ENCODE results near the gene SLC22A3. TPM values are rescaled to one million over a fixed set of nuclear protein-coding genes. Genes with fewer than 3 reads are reported as not detected.

The SLC22A3 gene
- polyA plus RNA-seq, 1 of the 3 experiments (the other 2 are of a cell fraction): not detected

DNA sequence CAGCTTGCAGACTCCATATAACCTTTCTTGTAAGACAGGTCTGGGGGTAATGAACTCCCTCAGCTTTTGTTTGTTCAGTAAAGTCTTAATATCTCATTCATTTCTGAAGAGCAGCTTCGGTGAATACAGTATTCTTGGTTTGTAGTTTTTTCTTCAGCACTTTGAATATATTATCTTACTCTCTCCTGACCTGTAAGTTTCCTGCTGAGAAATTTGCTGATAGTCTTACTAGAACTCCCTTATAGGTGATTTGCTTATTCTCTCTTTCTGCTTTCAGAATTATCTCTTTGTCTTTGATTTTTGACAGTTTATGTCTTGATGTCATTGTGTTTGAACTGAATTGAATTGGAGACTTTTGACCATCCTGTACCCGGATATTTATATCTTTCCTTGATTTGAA, 35.3 kb upstream of the SLC22A3 start (continued):
- TF ChIP-seq TAF1 (IDR thresholded peaks at IDR 0.05; ENCODE audit: borderline replicate concordance, low read depth, low read length) (no peak), FOXM1 (IDR thresholded peaks at IDR 0.05; ENCODE audit: low read depth) (no peak), REST (IDR thresholded peaks at IDR 0.05; ENCODE audit: low read depth, low read length) (no peak), YY1 (IDR thresholded peaks at IDR 0.05; ENCODE audit: low read depth) (no peak), MXI1 (IDR thresholded peaks at IDR 0.05; ENCODE audit: low read depth, low read length) (no peak), CHD2 (IDR thresholded peaks at IDR 0.05; ENCODE audit: low read length, partially characterized antibody) (no peak)

DNA sequence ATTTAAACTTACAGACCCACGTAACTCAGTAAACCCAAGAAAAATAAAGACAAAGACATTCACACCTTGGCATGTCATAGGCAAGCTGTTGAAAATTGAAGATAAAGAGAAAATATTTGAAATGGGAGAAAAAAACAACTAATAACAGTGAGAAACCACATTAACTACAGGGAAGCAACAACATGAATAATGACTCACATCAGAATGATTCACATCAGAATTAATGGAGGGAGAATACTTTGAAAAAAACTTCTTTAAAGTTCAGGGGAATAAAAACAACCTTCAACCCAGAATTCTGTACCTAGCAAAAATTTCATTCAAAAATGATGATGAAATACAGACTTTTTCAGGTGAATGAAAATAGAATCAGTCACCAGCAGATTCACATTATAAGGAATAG, 32.9 kb upstream of the SLC22A3 start:
- Histone ChIP-seq H4K20me1 (ENCODE audit: insufficient read depth) (no peaks in the 10 kb centered on the region), H3K4me3 (ENCODE audit: low read depth in 2 of 2, low read length in 1 of 2) (no peak overlapping the region), H3K4me1 (ENCODE audit: control insufficient read depth in 1 of 2, insufficient read depth in 2 of 2, low read depth in 1 of 2, low read length in 1 of 2) (no peaks in the 10 kb centered on the region), H3K9me3 (no peaks in the 10 kb centered on the region), H3K36me3 (replicated peaks in 1 of 2; ENCODE audit: control insufficient read depth in 1 of 2, insufficient read depth in 2 of 2, low read length in 1 of 2) (no peaks in the 10 kb centered on the region), H3F3A (replicated peaks; ENCODE audit: insufficient read depth) (no peaks in the 10 kb centered on the region), H3K79me2 (ENCODE audit: insufficient read depth) (no peaks in the 10 kb centered on the region), H3K9me2 (no peaks in the 10 kb centered on the region), H3K27me3 (ENCODE audit: insufficient read depth) (no peaks in the 10 kb centered on the region), H3K9ac (no peak overlapping the region), H3K27ac (ENCODE audit: low read depth in 2 of 2, low read length in 1 of 2) (no peak overlapping the region), H2AFZ (ENCODE audit: low read depth) (no peak overlapping the region), H3K4me2 (no peak overlapping the region)
- no peak for DNase-seq
- no peak for TF ChIP-seq EP300 (IDR thresholded peaks at IDR 0.05; ENCODE audit: borderline replicate concordance in 1 of 2, low read depth in 1 of 2, low read length in 1 of 2)
- no peak for TF ChIP-seq GABPA (IDR thresholded peaks at IDR 0.05; ENCODE audit: low read depth)
- TF ChIP-seq PBX3 (IDR thresholded peaks at IDR 0.05): no peak
- no peak for TF ChIP-seq JUND (IDR thresholded peaks at IDR 0.05)
- TF ChIP-seq EZH2phosphoT487 (IDR thresholded peaks at IDR 0.05; ENCODE audit: borderline replicate concordance, low read depth): no peak
- no peak for TF ChIP-seq YY1 (IDR thresholded peaks at IDR 0.05; ENCODE audit: low read depth)
- TF ChIP-seq NFIC (IDR thresholded peaks at IDR 0.05; ENCODE audit: borderline replicate concordance): no peak
- TF ChIP-seq, protein P1, sequence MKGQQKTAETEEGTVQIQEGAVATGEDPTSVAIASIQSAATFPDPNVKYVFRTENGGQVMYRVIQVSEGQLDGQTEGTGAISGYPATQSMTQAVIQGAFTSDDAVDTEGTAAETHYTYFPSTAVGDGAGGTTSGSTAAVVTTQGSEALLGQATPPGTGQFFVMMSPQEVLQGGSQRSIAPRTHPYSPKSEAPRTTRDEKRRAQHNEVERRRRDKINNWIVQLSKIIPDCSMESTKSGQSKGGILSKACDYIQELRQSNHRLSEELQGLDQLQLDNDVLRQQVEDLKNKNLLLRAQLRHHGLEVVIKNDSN (IDR thresholded peaks at IDR 0.05; ENCODE audit: borderline replicate concordance, low read depth): no peak
- no peak for TF ChIP-seq MEF2A (IDR thresholded peaks at IDR 0.05; ENCODE audit: borderline replicate concordance, low read depth)
- TF ChIP-seq REST (IDR thresholded peaks at IDR 0.05; ENCODE audit: low read depth, low read length): no peak
- TF ChIP-seq MAX (IDR thresholded peaks at IDR 0.05; ENCODE audit: low read depth): no peak
- no peak for TF ChIP-seq RFX5 (IDR thresholded peaks at IDR 0.05; ENCODE audit: low read length)
- no peak for TF ChIP-seq ELF1 (IDR thresholded peaks at IDR 0.05)
- TF ChIP-seq FOXM1 (IDR thresholded peaks at IDR 0.05; ENCODE audit: low read depth): no peak
- TF ChIP-seq, protein P2, sequence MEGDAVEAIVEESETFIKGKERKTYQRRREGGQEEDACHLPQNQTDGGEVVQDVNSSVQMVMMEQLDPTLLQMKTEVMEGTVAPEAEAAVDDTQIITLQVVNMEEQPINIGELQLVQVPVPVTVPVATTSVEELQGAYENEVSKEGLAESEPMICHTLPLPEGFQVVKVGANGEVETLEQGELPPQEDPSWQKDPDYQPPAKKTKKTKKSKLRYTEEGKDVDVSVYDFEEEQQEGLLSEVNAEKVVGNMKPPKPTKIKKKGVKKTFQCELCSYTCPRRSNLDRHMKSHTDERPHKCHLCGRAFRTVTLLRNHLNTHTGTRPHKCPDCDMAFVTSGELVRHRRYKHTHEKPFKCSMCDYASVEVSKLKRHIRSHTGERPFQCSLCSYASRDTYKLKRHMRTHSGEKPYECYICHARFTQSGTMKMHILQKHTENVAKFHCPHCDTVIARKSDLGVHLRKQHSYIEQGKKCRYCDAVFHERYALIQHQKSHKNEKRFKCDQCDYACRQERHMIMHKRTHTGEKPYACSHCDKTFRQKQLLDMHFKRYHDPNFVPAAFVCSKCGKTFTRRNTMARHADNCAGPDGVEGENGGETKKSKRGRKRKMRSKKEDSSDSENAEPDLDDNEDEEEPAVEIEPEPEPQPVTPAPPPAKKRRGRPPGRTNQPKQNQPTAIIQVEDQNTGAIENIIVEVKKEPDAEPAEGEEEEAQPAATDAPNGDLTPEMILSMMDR (IDR thresholded peaks at IDR 0.05): no peak
- TF ChIP-seq RXRA (IDR thresholded peaks at IDR 0.05; ENCODE audit: borderline replicate concordance, low read depth): no peak
- ChIA-PET CTCF (no interaction called here), POLR2A (no interaction called here)
- WGBS (ENCODE audit: low lambda C conversion rate): 13% methylated on average over 1 of the region's 1 CpG
